ENCODE results near the gene SNED1.

The SNED1 gene

DNA sequence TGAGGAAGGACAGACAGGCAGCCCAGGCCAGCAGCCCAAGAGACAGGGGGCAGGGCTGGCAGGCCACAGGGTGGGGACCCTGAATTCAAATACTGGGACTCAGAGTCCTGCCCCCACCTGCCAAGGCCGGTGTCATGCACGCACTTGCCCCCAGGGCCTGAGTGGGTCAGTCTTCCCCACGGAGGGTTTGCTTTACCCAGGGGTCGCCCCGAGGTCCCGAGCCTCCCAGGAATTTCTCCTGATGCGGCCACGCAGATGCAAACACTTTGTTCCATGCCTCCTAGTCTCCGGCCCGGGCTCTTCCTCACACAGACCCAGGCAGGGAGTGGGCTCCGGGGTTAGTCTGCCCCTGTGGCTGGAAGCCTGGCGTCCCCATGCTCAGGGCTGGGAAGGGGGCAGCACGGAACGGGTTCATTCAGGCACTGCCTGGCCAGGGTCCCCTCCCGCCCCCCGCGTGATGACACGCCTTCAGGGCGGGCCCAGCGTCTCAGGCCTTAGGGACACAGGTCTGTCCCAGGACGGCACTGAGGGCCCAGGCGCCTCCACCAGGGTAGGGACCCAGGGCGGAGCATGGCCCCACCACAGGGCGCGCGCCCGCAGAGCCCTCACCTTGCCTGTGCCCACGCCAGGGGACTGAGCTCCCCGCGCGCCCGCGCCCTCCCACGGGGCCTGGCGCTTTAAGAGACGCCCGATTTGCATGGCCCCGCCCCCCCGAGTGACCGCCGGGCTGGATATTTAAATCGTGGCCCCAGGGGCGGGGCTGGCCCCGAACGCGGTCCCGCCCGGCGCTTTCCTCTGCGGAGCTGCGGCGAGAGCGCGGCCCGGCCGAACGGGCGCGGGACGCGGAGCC, at the start of gene SNED1:
TSS of gene SNED1 (plus strand) at position 763 of the 850 bp plus-strand sequence. CDS start 220 bp downstream, outside the sequence.
- peaks cover under 1% of the 10 kb centered on the region in 2 donors for H3K9me3 ChIP-seq (ENCODE audit: control insufficient read depth in 1 of 2, low read length in 2 of 2)
- peaks cover 5% of the 10 kb centered on the region for H3K27me3 ChIP-seq (ENCODE audit: low read depth, low read length)
- H3K27ac ChIP-seq (ENCODE audit: low read length) = no peak within 1 kb of the TSS
- H3K36me3 ChIP-seq (ENCODE audit: control insufficient read depth in 1 of 2, insufficient read depth in 2 of 2, low read length in 2 of 2) = no peaks in the 10 kb centered on the region
- H3K4me1 ChIP-seq (ENCODE audit: control insufficient read depth in 1 of 2, insufficient read depth in 2 of 2, low read length in 2 of 2) = peaks cover 0 to 9% of the 10 kb centered on the region in 2 donors
- H3K4me3 ChIP-seq (ENCODE audit: low read depth in 1 of 2, low read length in 2 of 2) = peak within 1 kb of the TSS; percentile 30 to 68

DNA sequence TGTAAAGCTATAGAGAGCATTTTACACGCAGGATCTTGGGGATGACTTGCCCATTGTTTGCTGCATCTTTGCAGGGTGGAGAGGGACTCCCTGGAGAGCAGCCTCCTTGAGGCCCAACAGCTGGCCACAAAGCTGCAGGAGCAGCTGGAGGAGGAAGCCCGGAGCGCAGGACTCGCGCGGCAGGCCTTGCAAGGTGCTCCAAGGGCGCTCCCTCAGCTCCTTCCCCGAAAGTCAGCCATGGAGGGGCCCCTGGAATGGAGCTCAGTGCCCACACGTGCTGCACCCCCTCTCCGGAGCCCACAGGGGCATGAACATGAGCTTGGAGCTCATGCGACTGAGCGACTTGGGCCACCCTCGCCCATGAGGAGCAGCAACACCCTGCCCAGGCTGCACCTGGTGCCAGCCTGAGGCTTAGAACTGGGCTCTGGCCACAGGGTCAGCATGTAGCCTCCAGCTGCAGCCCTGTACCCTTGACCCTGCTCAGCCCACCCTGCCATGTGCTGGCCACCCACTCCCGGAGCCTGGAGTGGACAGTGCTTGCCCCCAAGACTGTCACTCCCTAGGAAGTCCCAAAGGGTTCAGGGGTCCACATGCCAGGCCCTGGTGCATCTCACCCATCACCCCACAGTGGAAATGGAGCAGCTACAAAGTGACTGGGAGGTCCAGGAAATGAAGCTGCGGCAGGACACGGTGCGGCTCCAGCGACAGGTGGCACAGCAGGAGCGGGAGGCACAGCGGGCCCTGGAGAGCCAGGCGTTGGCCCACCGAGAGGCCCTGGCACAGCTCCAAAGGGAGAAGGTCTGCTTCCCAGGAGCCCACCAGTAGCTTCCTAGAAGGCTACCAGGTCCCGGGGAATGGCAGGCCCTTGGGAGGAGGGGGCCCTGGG, 49.3 kb upstream of the SNED1 start:
- H3K36me3 ChIP-seq (ENCODE audit: control insufficient read depth in 1 of 2, insufficient read depth in 2 of 2, low read length in 2 of 2) = no peaks in the 10 kb centered on the region
- no peaks in the 10 kb centered on the region for H3K9me3 ChIP-seq (ENCODE audit: control insufficient read depth in 1 of 2, low read length in 2 of 2)
- H3K4me1 ChIP-seq (ENCODE audit: control insufficient read depth in 1 of 2, insufficient read depth in 2 of 2, low read length in 2 of 2) = no peaks in the 10 kb centered on the region
- no peak overlapping the region for H3K27ac ChIP-seq (ENCODE audit: low read length)
- no peak overlapping the region for H3K4me3 ChIP-seq (ENCODE audit: low read depth in 1 of 2, low read length in 2 of 2)
- H3K27me3 ChIP-seq (ENCODE audit: low read depth, low read length) = no peaks in the 10 kb centered on the region

DNA sequence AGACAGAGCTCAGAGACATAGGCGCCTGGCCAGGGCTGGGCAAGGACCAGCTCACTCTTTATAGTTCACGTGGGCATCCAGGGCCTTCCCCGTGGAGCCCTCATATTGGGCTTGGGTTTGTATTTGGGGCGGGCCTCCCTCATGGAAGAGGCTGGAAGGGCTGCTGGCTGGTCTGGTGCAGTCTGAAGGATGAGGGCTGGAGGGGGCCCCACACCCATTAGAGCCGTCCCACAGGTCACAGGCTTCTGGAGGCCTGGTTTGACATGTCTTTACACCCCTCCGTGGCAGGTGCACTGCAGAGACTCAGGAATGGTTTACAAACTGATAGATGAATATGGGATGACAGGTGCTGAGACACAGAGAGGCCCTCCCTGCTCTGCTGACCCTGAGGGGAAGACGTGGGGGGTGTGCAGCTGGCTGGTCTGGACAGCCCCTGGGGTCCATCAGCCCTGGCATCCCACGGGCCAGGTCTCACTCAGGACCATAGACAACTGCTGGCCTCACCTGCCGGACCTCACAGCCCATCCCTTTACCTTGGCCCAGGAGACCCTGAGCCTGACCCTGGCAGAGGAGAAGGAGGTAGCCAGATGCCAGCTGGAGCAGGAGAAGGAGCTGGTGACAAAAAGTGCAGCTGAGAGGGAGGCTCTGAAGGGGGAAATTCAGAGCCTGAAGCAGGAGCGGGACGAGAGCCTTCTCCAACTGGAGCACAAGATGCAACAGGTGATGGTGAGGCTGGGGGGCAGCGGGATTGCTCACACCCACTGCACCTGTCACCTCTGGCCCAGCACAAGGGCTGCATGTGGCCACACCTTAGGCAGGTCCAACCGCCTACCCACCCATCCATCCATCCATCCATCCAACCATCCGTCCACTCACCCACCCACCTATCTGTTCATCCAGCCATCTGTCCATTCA, 48.4 kb upstream of the SNED1 start:
- Histone ChIP-seq H3K4me3 (ENCODE audit: low read depth in 1 of 2, low read length in 2 of 2) (no peak overlapping the region), H3K27me3 (ENCODE audit: low read depth, low read length) (no peaks in the 10 kb centered on the region), H3K36me3 (ENCODE audit: control insufficient read depth in 1 of 2, insufficient read depth in 2 of 2, low read length in 2 of 2) (no peaks in the 10 kb centered on the region), H3K27ac (ENCODE audit: low read length) (no peak overlapping the region), H3K9me3 (ENCODE audit: control insufficient read depth in 1 of 2, low read length in 2 of 2) (no peaks in the 10 kb centered on the region), H3K4me1 (ENCODE audit: control insufficient read depth in 1 of 2, insufficient read depth in 2 of 2, low read length in 2 of 2) (no peaks in the 10 kb centered on the region)

DNA sequence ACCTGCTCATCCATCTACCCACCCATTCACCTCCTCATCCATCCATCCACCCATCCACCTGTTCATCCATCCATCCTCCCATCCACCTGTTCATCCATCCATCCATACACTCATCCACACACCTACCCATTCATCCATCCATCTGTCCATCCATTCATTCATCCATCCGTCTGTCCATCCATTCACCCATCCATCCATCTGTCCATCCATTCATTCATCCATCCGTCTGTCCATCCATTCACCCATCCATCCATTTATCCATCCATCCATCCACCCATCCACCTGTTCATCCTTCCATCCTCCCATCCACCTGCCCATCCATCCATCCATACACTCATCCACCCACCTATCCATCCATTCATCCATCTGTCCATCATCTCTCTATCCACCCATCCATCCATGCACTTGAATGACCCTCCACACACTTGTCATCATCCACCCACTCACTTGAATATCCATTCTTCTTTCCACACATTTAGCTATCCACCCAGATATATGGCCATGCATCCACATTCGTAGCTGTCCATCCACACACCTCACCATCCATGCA, 47.3 kb upstream of the SNED1 start:
- no peaks in the 10 kb centered on the region for H3K9me3 ChIP-seq (ENCODE audit: control insufficient read depth in 1 of 2, low read length in 2 of 2)
- no peak overlapping the region for H3K4me3 ChIP-seq (ENCODE audit: low read depth in 1 of 2, low read length in 2 of 2)
- no peaks in the 10 kb centered on the region for H3K36me3 ChIP-seq (ENCODE audit: control insufficient read depth in 1 of 2, insufficient read depth in 2 of 2, low read length in 2 of 2)
- no peaks in the 10 kb centered on the region for H3K4me1 ChIP-seq (ENCODE audit: control insufficient read depth in 1 of 2, insufficient read depth in 2 of 2, low read length in 2 of 2)
- no peak overlapping the region for H3K27ac ChIP-seq (ENCODE audit: low read length)
- no peaks in the 10 kb centered on the region for H3K27me3 ChIP-seq (ENCODE audit: low read depth, low read length)

DNA sequence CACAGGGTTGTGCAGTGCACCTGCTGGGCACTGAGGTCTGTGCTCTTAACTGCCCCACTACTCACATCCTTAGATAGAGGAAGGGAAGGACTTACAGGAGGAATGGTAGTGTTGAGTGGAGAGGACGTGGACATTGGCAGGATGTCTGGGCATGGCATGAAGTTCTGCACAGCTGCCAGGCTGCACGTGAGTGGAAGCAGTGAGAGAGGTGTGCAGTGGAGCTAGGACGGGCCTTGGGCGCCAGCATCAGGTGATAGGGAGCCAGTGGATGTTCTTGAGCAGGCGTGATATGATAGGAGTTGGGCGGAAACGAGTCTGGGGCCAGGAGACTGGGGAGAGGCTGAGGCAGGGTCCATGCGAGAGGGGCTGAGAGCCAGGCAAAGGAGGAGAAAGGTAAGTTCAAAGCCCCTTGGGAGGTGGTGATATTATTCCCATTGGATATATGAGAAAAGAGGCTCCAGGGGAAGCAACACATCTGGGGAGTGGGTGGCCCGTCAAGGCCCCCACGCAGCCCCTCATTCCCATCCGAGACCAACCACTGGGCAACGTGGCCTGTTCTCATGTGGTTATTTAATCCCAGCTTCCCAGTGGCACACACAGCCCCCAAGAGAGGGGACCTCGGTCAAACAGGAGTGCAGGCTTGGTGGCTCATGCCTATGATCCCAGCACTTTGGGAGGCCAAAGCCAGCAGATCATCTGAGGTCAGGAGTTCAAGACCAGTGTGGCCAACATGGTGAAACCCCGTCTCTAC, 45.7 kb upstream of the SNED1 start:
- H3K36me3 ChIP-seq (ENCODE audit: control insufficient read depth in 1 of 2, insufficient read depth in 2 of 2, low read length in 2 of 2) = no peaks in the 10 kb centered on the region
- H3K27me3 ChIP-seq (ENCODE audit: low read depth, low read length) = no peaks in the 10 kb centered on the region
- H3K9me3 ChIP-seq (ENCODE audit: control insufficient read depth in 1 of 2, low read length in 2 of 2) = no peaks in the 10 kb centered on the region
- H3K4me1 ChIP-seq (ENCODE audit: control insufficient read depth in 1 of 2, insufficient read depth in 2 of 2, low read length in 2 of 2) = no peaks in the 10 kb centered on the region
- no peak overlapping the region for H3K27ac ChIP-seq (ENCODE audit: low read length)
- no peak overlapping the region for H3K4me3 ChIP-seq (ENCODE audit: low read depth in 1 of 2, low read length in 2 of 2)

DNA sequence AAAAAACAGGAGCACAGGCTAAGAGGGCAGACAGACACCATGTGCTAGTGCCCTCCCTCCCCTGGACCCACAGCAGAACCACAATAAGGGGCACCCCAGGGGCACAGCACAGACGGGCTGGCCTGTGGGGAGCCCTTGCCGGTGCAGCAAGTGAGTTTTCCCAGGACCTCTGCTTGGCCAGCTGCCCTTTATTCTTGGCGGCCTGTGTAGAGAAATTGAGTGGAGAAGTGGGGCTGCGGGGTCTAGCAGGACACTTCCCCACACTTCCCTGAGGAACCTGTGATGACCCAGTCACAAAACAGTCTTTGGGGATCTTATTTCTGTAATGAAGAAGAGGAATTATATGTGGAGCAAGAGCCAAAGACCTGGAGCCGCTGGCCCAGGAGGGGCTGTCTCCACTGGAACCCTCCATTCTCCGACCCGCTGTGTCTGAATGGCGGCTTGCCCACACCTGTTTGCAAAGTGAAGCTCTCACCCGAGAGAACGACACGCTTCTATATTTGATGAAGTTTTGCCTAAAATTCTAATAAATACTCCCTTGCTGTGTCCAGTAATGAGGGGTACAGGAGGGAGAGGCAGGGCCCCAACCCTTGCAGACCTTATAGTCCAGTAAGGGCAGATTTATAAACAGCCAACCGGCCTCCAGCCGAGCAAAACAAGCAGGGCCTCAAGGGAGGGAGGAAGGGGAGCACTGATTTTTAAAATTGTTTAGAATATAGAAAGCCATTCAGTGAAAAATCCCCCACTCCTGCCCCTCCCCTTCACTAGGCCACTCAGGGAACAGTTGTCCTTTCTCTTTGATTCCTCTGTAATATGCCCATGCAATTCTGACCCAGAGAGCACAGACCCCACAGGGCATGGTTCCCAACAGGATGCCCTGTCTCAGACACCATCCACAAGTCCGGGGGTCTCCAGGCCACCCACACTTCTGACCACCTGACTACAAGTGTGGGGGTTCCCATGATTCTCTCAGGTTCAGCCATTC, 44.7 kb upstream of the SNED1 start:
- no peak overlapping the region for H3K27ac ChIP-seq (ENCODE audit: low read length)
- H3K4me3 ChIP-seq (ENCODE audit: low read depth in 1 of 2, low read length in 2 of 2) = no peak overlapping the region
- no peaks in the 10 kb centered on the region for H3K36me3 ChIP-seq (ENCODE audit: control insufficient read depth in 1 of 2, insufficient read depth in 2 of 2, low read length in 2 of 2)
- H3K9me3 ChIP-seq (ENCODE audit: control insufficient read depth in 1 of 2, low read length in 2 of 2) = no peaks in the 10 kb centered on the region
- H3K4me1 ChIP-seq (ENCODE audit: control insufficient read depth in 1 of 2, insufficient read depth in 2 of 2, low read length in 2 of 2) = no peaks in the 10 kb centered on the region
- H3K27me3 ChIP-seq (ENCODE audit: low read depth, low read length) = no peaks in the 10 kb centered on the region

DNA sequence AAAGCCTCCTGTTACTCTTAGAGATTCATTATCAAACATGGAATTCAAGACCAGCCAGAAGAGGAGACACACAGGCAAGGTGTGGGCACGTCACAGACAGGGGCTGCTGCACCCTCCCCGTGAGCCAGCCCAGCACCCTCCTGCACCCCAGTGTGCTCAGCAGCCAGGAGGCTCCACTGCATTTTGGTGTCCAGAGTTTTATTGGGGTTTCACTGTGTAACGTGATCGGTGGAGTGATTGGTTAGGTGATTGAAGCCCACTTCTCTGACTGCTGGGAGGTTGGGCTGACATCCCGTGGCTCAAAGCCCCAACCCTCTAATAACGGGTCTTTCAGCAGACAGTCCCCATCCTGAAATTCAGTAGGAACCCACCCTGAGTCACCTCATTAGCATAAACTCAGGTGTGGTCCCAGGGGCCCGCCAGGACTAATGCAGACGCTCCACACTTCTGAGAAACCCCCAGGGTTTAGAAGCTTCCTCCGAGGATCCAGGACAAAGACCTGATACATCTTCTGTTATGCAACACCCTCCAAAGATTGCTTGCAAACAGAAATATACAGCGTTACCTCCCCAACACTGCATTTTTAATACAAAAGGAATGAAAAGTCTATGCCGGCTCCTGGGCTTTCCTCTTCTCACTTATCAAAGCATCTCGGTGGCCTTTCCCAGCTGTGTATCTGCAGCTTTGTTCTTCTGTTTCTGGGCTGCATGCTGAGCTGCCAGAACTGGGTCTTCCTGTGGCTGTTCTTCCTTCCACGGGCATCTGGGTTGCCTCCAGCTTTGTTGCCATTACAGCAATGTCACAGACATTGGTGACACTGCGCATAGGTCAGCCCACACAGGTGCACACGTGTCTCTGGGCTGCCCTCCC, 43.7 kb upstream of the SNED1 start:
- Histone ChIP-seq H3K4me3 (ENCODE audit: low read depth in 1 of 2, low read length in 2 of 2) (no peak overlapping the region), H3K27ac (ENCODE audit: low read length) (no peak overlapping the region), H3K27me3 (ENCODE audit: low read depth, low read length) (no peaks in the 10 kb centered on the region), H3K36me3 (ENCODE audit: control insufficient read depth in 1 of 2, insufficient read depth in 2 of 2, low read length in 2 of 2) (no peaks in the 10 kb centered on the region), H3K9me3 (ENCODE audit: control insufficient read depth in 1 of 2, low read length in 2 of 2) (no peaks in the 10 kb centered on the region), H3K4me1 (ENCODE audit: control insufficient read depth in 1 of 2, insufficient read depth in 2 of 2, low read length in 2 of 2) (no peaks in the 10 kb centered on the region)

DNA sequence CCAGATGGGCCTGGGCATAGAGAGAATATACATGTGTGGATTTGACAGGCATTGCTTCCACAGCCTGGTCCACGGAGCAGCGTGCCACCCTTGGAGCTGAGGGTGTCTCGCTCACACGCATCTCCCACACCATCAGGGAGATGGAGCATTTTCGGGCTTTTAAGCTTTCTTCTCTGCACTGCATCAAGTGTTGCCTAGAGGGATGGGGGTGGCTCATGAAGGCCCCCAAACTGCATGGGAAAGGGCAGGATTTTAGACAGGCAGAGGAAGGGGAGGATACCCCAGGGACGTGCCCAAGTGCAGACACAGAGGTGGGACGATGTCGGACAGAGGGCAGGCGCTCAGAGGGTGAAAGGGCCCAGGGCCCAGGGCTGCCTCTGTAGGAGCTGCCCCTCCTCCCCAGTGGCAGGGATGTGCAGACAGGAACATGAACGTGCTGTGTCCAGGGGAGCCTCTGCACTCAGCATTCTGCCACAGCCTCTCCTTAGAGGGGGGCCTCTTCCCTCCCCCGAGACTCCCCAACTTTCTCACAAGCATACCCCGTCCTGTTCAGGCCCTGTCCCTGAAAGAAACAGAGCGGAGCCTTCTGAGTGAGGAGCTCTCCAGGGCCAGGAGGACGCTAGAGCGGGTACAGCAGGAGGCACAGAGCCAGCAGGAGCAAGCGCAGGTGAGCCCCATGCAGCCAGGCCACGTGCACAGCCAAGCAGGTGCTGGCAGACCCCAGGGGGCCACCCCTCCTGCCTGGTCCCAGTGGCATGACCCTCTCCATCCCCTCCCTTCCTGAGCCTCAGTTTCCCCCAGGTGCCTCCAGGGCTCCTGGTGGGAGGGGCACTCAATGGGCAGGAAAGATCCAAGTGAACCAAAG, 42.9 kb upstream of the SNED1 start:
- Histone ChIP-seq H3K9me3 (ENCODE audit: control insufficient read depth in 1 of 2, low read length in 2 of 2) (no peaks in the 10 kb centered on the region), H3K27ac (ENCODE audit: low read length) (no peak overlapping the region), H3K4me1 (ENCODE audit: control insufficient read depth in 1 of 2, insufficient read depth in 2 of 2, low read length in 2 of 2) (peaks cover 0 to 5% of the 10 kb centered on the region in 2 donors), H3K36me3 (ENCODE audit: control insufficient read depth in 1 of 2, insufficient read depth in 2 of 2, low read length in 2 of 2) (no peaks in the 10 kb centered on the region), H3K4me3 (ENCODE audit: low read depth in 1 of 2, low read length in 2 of 2) (no peak overlapping the region), H3K27me3 (ENCODE audit: low read depth, low read length) (no peaks in the 10 kb centered on the region)

All from muscle layer of duodenum (tissue), 2 donors.